ENCODE results near the gene PIK3R2.
A peak's percentile ranks its signal among the peaks of the same experiment; 100 is the strongest.

DNA sequence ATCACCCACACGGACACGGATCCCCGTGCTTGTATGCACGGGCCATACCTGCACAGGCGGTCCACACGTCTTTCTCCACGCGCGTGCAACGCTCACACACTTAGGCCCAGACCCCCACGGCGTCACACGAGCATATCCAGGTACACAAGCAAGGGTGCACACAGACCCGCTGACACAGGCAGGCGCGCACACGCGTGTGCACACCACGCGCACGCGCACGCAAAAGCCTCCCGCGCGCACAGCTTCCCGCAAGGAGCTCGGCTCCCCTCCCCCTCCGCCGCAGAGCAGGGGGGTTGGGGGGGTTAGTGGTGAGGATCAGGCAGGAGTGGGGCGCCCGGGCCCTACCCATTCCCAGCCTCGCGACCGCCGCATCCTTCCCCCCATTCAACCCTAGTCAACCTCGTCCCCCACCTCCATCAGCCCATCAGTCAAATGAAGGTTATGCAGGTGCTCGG lies 50.5 kb downstream of the PIK3R2 start:
- 0 out of 2 replicates have a peak, but pooled peaks have one; percentile 3 for TF ChIP-seq TAF1 (IDR thresholded peaks at IDR 0.05; ENCODE audit: borderline replicate concordance, insufficient read depth, low read length)
- TF ChIP-seq, protein P1, sequence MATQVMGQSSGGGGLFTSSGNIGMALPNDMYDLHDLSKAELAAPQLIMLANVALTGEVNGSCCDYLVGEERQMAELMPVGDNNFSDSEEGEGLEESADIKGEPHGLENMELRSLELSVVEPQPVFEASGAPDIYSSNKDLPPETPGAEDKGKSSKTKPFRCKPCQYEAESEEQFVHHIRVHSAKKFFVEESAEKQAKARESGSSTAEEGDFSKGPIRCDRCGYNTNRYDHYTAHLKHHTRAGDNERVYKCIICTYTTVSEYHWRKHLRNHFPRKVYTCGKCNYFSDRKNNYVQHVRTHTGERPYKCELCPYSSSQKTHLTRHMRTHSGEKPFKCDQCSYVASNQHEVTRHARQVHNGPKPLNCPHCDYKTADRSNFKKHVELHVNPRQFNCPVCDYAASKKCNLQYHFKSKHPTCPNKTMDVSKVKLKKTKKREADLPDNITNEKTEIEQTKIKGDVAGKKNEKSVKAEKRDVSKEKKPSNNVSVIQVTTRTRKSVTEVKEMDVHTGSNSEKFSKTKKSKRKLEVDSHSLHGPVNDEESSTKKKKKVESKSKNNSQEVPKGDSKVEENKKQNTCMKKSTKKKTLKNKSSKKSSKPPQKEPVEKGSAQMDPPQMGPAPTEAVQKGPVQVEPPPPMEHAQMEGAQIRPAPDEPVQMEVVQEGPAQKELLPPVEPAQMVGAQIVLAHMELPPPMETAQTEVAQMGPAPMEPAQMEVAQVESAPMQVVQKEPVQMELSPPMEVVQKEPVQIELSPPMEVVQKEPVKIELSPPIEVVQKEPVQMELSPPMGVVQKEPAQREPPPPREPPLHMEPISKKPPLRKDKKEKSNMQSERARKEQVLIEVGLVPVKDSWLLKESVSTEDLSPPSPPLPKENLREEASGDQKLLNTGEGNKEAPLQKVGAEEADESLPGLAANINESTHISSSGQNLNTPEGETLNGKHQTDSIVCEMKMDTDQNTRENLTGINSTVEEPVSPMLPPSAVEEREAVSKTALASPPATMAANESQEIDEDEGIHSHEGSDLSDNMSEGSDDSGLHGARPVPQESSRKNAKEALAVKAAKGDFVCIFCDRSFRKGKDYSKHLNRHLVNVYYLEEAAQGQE (IDR thresholded peaks at IDR 0.05; ENCODE audit: insufficient read depth in 1 of 2, low read depth in 2 of 2, low read length in 2 of 2): no peak
- no peak for TF ChIP-seq POLR2AphosphoS5 (IDR thresholded peaks at IDR 0.05; ENCODE audit: low read depth, low read length)
